ENCODE results near the gene ISG15.

Gene ISG15

DNA sequence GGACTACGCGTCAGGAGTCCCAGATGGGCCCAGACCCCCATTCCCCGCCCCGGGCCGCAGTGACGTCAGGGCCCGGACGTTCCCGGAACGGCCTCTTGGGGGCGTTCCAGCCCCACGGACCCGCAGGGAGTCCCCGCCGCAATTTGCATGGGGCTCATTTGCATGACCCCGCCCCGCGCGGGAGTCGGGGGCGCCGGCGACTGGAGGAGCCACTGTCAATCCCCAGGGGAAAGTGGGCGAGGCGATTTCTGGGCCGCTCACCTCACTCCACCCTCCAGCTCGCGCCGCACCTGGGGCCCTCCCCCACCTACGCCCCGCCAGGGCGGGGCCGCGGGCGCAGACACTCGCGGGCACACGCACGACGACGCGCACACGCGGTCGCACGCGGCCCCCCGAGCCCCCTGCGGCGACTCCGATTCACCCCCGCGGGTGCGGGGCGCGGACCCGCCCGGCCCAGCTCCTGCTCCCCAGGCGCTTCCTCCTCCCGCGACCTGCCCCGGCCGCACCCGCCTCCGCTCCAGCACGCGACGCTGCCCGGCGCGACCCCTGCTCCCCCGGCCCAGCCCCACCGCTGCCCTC, 19.8 kb downstream of the ISG15 start:
- Histone ChIP-seq H3K4me3 (ENCODE audit: low read depth, low read length) (peak overlapping the region; percentile 39), H3K36me3 (ENCODE audit: control insufficient read depth, insufficient read depth, low read length) (peaks cover 18% of the 10 kb centered on the region), H3K4me1 (ENCODE audit: control insufficient read depth, insufficient read depth, low read length) (peaks cover 2% of the 10 kb centered on the region), H3K9me3 (ENCODE audit: control insufficient read depth, insufficient read depth, low read length) (no peaks in the 10 kb centered on the region), H3K9ac (ENCODE audit: low read depth, low read length) (no peak overlapping the region), H3K27me3 (ENCODE audit: control insufficient read depth, insufficient read depth, low read length) (peaks cover 10% of the 10 kb centered on the region)

DNA sequence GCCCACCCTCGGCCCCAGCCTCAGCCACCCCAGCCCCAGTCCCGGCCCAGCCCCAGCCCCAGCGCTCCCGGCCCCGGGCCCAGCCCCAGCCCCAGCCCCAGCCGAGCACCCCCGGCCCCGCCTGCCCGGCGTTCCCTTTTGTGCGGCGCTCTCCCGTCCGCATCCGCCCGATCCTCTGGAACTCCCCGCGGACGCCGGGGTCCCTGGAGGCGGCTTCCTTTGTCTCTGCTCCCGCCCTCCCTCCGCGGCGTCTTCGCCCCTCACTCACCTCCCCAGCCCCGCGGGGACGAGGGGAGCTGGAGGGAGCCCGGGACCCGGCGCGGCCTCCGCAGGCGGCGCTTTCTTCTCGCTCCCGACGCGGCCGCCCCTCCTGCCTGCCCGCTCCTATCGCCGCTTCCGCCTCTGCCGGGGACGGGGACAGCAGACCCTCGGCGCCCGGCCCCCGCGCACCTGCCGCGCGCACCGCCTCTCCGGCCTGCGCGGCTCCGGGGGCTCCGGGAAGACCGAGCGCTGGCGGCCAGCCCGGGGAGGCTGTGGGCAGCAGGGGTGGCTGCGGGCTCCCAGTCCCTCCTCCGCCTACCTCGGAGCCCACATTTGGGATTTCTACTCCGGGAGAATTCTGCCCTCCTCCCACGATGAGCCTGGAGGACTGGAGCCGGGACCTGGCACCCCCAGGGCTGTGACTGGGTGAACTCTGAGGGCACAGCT, 20.6 kb downstream of the ISG15 start:
- Histone ChIP-seq H3K9me3 (ENCODE audit: control insufficient read depth, insufficient read depth, low read length) (no peaks in the 10 kb centered on the region), H3K9ac (ENCODE audit: low read depth, low read length) (no peak overlapping the region), H3K36me3 (ENCODE audit: control insufficient read depth, insufficient read depth, low read length) (peaks cover 18% of the 10 kb centered on the region), H3K27me3 (ENCODE audit: control insufficient read depth, insufficient read depth, low read length) (peaks cover 18% of the 10 kb centered on the region), H3K4me1 (ENCODE audit: control insufficient read depth, insufficient read depth, low read length) (peaks cover 2% of the 10 kb centered on the region), H3K4me3 (ENCODE audit: low read depth, low read length) (peak overlapping the region; percentile 32)

DNA sequence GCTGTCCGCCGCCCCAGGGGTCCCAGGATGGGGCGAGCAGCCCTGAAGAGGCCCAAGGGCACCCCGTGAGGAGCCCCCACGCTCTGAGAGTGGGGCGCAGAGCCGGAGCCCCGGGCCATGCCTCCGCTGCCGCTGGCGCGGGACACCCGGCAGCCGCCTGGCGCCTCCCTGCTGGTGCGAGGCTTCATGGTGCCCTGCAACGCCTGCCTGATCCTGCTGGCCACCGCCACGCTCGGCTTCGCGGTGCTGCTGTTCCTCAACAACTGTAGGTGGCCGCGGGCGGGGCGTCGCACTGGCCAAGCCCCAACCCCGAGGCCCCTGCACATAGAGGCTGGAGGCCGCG, 21.1 kb downstream of the ISG15 start:
- no peak overlapping the region for H3K9ac ChIP-seq (ENCODE audit: low read depth, low read length)
- peak overlapping the region; percentile 32 for H3K4me3 ChIP-seq (ENCODE audit: low read depth, low read length)

DNA sequence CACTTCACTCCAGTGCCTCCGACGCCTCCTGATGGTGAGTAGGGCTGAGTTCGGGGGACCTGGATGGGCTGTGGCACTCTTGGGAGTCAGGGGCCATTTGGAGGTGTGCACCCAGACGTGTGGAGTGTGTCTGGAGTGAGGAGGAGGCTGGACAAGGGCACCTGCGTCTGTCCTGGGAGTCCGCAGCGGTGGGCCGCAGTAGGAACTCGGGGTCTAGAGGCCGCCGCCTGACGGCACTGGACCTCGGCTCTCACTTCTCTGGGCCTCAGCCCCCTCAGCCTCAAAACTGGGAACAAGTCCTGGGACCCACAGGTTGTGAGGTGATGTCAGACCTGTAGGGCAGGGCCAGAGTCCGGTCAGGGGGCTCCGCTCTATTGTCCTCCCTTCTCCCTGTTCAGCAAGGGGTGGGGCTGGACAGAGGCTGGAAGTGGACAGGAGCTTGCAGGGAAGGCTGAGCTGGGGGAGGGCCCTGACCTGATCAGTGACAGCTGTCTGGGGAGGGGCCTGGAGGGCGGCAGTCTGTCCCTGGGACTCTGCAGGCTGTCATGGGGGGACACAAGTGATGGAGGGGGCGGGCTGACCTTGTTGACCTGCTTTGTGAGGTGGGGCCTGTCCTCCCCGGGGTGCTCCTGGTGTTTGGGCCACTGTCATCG, 22.1 kb downstream of the ISG15 start:
- no peak overlapping the region for H3K9ac ChIP-seq (ENCODE audit: low read depth, low read length)
- H3K27me3 ChIP-seq (ENCODE audit: control insufficient read depth, insufficient read depth, low read length) = peaks cover 20% of the 10 kb centered on the region
- H3K4me3 ChIP-seq (ENCODE audit: low read depth, low read length) = no peak overlapping the region
- H3K9me3 ChIP-seq (ENCODE audit: control insufficient read depth, insufficient read depth, low read length) = no peaks in the 10 kb centered on the region
- peaks cover 18% of the 10 kb centered on the region for H3K36me3 ChIP-seq (ENCODE audit: control insufficient read depth, insufficient read depth, low read length)
- H3K4me1 ChIP-seq (ENCODE audit: control insufficient read depth, insufficient read depth, low read length) = peaks cover 2% of the 10 kb centered on the region

More for the DNA sequence above, 21.1 kb downstream of the ISG15 start:
- Histone ChIP-seq H3K9me3 (ENCODE audit: control insufficient read depth, insufficient read depth, low read length) (no peaks in the 10 kb centered on the region), H3K27me3 (ENCODE audit: control insufficient read depth, insufficient read depth, low read length) (peaks cover 20% of the 10 kb centered on the region), H3K36me3 (ENCODE audit: control insufficient read depth, insufficient read depth, low read length) (peaks cover 18% of the 10 kb centered on the region), H3K4me1 (ENCODE audit: control insufficient read depth, insufficient read depth, low read length) (peaks cover 2% of the 10 kb centered on the region)

DNA sequence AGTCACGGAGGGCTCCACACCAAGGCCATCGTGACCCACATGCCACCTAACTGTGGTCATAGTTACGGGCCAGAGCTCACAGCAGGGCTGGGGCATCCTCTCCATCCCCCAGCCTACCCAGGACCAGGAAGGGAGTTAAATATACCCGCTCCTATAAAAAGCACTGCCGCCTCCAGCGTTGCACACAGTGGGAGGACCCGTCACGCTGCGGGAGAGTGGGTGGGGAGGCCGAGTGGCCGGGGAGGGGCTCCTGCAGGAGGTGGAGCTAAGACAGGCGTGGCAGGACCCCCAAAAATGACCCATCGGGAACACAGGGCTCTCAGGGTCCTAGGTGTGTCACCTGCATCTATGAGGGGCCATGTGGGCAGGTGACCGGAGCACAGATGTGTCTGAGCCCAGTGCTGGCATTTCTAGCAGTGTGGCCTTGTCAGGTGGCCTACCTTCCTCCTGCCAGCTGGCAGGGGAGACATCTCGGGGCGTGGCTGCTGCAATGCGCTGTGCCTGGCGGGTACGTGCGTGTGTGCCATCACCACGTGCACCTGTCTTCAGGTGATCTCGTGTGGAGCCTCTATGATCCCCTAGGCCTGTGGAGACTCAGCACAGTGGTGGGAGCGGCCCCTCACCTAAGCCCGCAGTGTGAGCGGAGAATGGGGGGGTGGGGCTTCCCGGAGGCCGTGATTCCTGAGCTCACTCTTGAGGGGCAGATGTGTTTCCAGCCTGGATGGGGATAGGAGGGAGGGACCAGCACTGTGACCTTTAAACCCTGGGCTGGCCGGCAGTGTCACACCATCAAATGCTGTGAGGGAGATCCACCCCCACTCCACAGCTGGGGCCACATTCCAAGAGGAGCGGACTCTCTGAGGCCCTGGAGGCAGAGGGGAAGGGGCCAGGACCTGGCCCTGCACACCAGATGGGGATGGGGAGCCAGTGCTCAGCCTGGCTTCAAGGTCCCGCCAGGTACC, 24.4 kb downstream of the ISG15 start:
- Histone ChIP-seq H3K27me3 (ENCODE audit: control insufficient read depth, insufficient read depth, low read length) (peaks cover 20% of the 10 kb centered on the region), H3K9ac (ENCODE audit: low read depth, low read length) (no peak overlapping the region), H3K36me3 (ENCODE audit: control insufficient read depth, insufficient read depth, low read length) (peaks cover 28% of the 10 kb centered on the region), H3K4me3 (ENCODE audit: low read depth, low read length) (no peak overlapping the region), H3K9me3 (ENCODE audit: control insufficient read depth, insufficient read depth, low read length) (no peaks in the 10 kb centered on the region), H3K4me1 (ENCODE audit: control insufficient read depth, insufficient read depth, low read length) (no peaks in the 10 kb centered on the region)

DNA sequence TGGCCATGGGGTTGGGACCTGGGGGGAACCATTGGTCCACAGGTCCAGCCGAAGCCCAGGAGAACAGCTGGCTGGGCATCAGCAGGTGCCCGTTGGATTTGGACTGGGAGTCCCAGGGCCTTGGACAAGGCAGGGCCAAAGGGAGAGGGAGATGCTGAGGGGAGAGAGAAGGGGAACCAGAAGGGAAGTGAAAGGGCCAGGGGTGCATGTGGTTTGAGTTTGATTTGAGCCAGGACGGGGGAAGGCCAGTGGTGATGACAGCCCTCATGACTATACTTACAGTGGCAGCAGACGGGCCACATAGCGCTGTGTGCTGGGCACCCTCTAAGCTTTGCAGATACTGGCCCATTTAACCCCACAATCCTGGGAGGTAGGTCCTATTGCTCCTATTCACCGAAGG, 25.4 kb downstream of the ISG15 start:
- H3K9ac ChIP-seq (ENCODE audit: low read depth, low read length) = no peak overlapping the region
- H3K9me3 ChIP-seq (ENCODE audit: control insufficient read depth, insufficient read depth, low read length) = no peaks in the 10 kb centered on the region
- H3K27me3 ChIP-seq (ENCODE audit: control insufficient read depth, insufficient read depth, low read length) = peaks cover 20% of the 10 kb centered on the region

DNA sequence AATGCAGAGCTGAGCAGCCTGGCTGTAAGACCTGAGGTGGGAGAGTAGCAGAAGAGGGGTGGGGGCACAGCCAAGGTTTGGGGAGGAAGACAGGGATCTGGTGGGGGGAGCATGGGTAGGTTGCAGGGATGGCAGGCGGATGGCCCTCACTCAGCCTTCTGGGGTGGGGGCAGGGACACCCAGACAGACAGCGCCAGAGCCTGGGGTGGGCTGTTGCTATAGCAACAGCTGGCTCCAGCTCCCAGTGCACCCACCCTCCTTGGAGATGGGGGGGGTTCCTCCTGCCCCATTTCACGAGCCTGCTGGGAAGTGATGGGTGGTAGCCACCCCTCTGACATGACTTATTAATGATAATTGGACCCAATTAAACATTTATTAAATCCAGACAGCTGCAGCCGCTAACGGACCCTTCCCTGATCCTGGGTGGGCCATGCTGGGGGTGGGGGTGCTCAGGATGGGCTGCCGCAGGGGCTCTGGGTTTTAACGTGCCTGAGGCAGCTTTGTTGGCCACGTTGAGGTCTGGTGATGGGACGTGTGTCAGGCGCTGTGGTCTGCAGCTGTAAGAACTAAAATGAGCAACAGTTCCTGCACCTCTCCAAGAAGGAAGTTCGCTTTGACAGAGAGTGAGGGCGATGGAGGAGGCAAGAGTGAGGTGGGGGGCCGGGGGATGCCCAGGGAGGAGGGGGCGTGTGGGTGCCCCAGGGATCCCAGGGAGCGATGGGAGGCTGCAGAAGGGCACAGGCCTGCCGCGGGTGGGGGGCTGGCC, 26.0 kb downstream of the ISG15 start:
- Histone ChIP-seq H3K4me1 (ENCODE audit: control insufficient read depth, insufficient read depth, low read length) (no peaks in the 10 kb centered on the region), H3K9me3 (ENCODE audit: control insufficient read depth, insufficient read depth, low read length) (no peaks in the 10 kb centered on the region), H3K4me3 (ENCODE audit: low read depth, low read length) (no peak overlapping the region)

More for the DNA sequence above, 25.4 kb downstream of the ISG15 start:
- Histone ChIP-seq H3K4me1 (ENCODE audit: control insufficient read depth, insufficient read depth, low read length) (no peaks in the 10 kb centered on the region), H3K36me3 (ENCODE audit: control insufficient read depth, insufficient read depth, low read length) (peaks cover 37% of the 10 kb centered on the region), H3K4me3 (ENCODE audit: low read depth, low read length) (no peak overlapping the region)

DNA sequence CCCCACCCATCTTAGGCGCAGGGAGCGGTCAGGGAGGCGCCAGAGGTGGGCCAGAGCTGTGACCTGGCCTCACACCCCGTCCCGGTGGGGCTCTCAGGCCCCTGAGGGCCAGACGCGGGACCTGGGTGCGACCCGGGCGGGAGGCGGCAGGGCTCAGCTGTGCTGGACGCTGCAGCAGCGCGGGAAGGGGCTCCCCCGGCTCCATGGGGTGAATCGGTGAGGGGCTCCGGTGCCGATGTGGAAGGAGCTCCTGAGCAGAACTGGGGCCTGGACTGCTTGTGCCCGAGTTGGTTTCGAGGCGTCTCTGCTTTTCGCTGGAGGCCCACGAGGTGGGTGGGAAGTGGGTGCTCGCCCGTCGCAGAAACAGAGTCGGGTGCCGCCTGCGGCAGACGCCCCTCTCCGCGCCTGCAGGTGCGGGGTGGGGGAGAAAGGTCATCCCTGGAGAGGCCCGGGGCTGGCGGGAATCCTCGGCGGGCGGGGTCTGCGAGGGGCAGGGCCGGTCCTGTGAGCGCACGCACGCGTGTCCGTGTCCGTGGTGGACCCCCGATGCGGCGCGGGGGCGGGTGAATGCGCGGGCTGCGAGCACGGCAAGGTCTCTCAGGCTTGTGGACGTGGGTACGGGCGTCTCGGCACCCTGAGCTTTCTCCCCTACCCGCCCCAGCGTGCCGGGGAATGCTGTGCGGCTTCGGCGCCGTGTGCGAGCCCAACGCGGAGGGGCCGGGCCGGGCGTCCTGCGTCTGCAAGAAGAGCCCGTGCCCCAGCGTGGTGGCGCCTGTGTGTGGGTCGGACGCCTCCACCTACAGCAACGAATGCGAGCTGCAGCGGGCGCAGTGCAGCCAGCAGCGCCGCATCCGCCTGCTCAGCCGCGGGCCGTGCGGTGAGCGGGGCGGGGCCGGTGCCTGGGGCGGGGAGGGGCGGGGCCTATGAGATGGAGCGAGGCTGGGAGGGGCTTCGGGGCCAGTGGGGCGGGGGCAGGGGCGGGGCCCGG, 27.0 kb downstream of the ISG15 start:
- Histone ChIP-seq H3K4me3 (ENCODE audit: low read depth, low read length) (peak overlapping the region; percentile 52), H3K9me3 (ENCODE audit: control insufficient read depth, insufficient read depth, low read length) (no peaks in the 10 kb centered on the region), H3K9ac (ENCODE audit: low read depth, low read length) (no peak overlapping the region), H3K4me1 (ENCODE audit: control insufficient read depth, insufficient read depth, low read length) (no peaks in the 10 kb centered on the region), H3K36me3 (ENCODE audit: control insufficient read depth, insufficient read depth, low read length) (peaks cover 50% of the 10 kb centered on the region), H3K27me3 (ENCODE audit: control insufficient read depth, insufficient read depth, low read length) (peaks cover 15% of the 10 kb centered on the region)

More for the DNA sequence above, 26.0 kb downstream of the ISG15 start:
- Histone ChIP-seq H3K27me3 (ENCODE audit: control insufficient read depth, insufficient read depth, low read length) (peaks cover 17% of the 10 kb centered on the region), H3K36me3 (ENCODE audit: control insufficient read depth, insufficient read depth, low read length) (peaks cover 43% of the 10 kb centered on the region), H3K9ac (ENCODE audit: low read depth, low read length) (no peak overlapping the region)

DNA sequence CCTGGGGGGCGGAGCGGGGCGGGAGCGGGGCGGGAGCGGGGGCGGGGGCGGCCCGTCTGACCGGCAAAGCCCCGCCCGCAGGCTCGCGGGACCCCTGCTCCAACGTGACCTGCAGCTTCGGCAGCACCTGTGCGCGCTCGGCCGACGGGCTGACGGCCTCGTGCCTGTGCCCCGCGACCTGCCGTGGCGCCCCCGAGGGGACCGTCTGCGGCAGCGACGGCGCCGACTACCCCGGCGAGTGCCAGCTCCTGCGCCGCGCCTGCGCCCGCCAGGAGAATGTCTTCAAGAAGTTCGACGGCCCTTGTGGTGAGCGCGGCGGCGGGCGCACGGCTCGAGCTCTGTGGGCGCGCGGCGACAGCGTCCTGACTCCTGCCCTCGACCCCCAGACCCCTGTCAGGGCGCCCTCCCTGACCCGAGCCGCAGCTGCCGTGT, 27.8 kb downstream of the ISG15 start:
- Histone ChIP-seq H3K9me3 (ENCODE audit: control insufficient read depth, insufficient read depth, low read length) (no peaks in the 10 kb centered on the region), H3K4me1 (ENCODE audit: control insufficient read depth, insufficient read depth, low read length) (no peaks in the 10 kb centered on the region), H3K9ac (ENCODE audit: low read depth, low read length) (no peak overlapping the region), H3K4me3 (ENCODE audit: low read depth, low read length) (peak overlapping the region; percentile 32), H3K36me3 (ENCODE audit: control insufficient read depth, insufficient read depth, low read length) (peaks cover 51% of the 10 kb centered on the region), H3K27me3 (ENCODE audit: control insufficient read depth, insufficient read depth, low read length) (peaks cover 14% of the 10 kb centered on the region)

DNA sequence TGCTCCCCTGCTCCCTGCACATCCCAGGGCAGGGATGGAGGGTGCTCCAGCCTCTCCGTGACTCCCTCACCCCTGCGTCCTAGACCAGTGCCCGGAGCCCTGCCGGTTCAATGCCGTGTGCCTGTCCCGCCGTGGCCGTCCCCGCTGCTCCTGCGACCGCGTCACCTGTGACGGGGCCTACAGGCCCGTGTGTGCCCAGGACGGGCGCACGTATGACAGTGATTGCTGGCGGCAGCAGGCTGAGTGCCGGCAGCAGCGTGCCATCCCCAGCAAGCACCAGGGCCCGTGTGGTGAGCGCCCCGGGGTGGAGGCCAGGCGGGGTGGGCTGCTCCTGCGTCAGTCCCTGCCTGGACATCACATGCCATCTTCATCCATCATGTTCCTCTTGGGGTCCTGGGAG, 28.6 kb downstream of the ISG15 start:
- Histone ChIP-seq H3K4me3 (ENCODE audit: low read depth, low read length) (no peak overlapping the region), H3K27me3 (ENCODE audit: control insufficient read depth, insufficient read depth, low read length) (peaks cover 12% of the 10 kb centered on the region), H3K4me1 (ENCODE audit: control insufficient read depth, insufficient read depth, low read length) (no peaks in the 10 kb centered on the region), H3K36me3 (ENCODE audit: control insufficient read depth, insufficient read depth, low read length) (peaks cover 55% of the 10 kb centered on the region), H3K9me3 (ENCODE audit: control insufficient read depth, insufficient read depth, low read length) (no peaks in the 10 kb centered on the region), H3K9ac (ENCODE audit: low read depth, low read length) (no peak overlapping the region)
